Neural cell (in vitro differentiated cells): ENCODE results near the gene NECTIN4.

Source experiments
- CTCF ChIP-seq: fragments of 450-650 bp; IDR thresholded peaks from 2 replicates; pipeline ENCODE4 v1.5.1; 2014; ENCODE audit warnings: antibody characterized with exemption, mild to moderate bottlenecking, moderate library complexity; ENCODE audit not compliant: poor library complexity, severe bottlenecking
- EZH2 ChIP-seq: fragments of 200-600, 300-800 bp; shearing (Covaris generic), sonication (generic); IDR thresholded peaks from 2 replicates; pipeline ENCODE4 v1.6.1; 2014; ENCODE audit warnings: antibody characterized with exemption, low read length, borderline replicate concordance, mild to moderate bottlenecking; ENCODE audit not compliant: insufficient read depth, poor library complexity, severe bottlenecking
- MXI1 ChIP-seq: fragments of 450-650 bp; conservative IDR thresholded peaks from 2 replicates; pipeline ENCODE4 v1.6.1; 2014; ENCODE audit warnings: antibody characterized with exemption, mild to moderate bottlenecking; ENCODE audit not compliant: poor library complexity, severe bottlenecking
- POLR2AphosphoS5 ChIP-seq: IDR thresholded peaks from 2 replicates; pipeline ENCODE4 v1.6.1; 2012
- RAD21 ChIP-seq: fragments of 450-650 bp; conservative IDR thresholded peaks from 2 replicates; pipeline ENCODE4 v1.6.1; 2014; ENCODE audit warnings: antibody characterized with exemption, mild to moderate bottlenecking, moderate library complexity
- TAF1 ChIP-seq: IDR thresholded peaks from 2 replicates; pipeline ENCODE4 v1.6.1; 2012; ENCODE audit warnings: low read depth

DNA sequence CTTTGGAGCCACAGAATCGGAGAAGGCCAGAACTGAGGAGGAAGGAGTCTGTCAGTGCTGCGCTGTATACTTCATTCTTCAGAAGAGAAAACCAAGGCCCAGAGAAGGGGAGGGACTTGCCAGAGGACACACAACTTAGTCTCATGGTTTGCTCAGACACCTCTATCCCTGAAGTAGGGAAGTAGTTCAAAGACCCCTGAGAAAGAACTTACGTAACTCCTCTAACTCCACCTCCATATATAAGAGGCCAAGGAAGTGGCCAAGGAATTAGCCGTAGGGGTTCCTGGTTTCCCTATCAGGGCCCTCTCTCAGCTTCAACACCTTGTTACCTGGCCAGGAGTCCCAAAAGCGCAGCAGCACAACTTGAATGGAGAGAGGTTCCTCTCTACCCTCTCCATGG is 580 bp upstream of the NECTIN4 start:
- TF ChIP-seq EZH2 (no peak), TAF1 (no peak), CTCF (no peak), POLR2AphosphoS5 (no peak), MXI1 (no peak), RAD21 (no peak)
